Measurements from ENCODE around the gene MLF2. TPM values are rescaled to one million over a fixed set of nuclear protein-coding genes. Genes with fewer than 3 reads are reported as not detected.

MLF2 gene
- total RNA-seq, 1 experiment from 2014 or later, result 175 TPM

GRCh38 chr12:6777386-6777785 lies 24.4 kb upstream of the MLF2 start:
- no peaks in the 10 kb centered on the region for H3K36me3 ChIP-seq (ENCODE audit: control insufficient read depth, insufficient read depth, low read length)
- no peaks in the 10 kb centered on the region for H3K9me3 ChIP-seq (ENCODE audit: control insufficient read depth, insufficient read depth, low read depth, low read length)
- TF ChIP-seq POLR2AphosphoS5 (IDR thresholded peaks at IDR 0.05; ENCODE audit: low read depth, low read length) (no peak), CTCF (IDR thresholded peaks at IDR 0.05) (no peak), SIN3A (IDR thresholded peaks at IDR 0.05; ENCODE audit: borderline replicate concordance, insufficient read depth, low read depth, low read length) (no peak), REST (IDR thresholded peaks at IDR 0.05; ENCODE audit: insufficient read depth in 1 of 2, low read depth in 2 of 2, low read length in 1 of 2) (no peak), TCF7L2 (IDR thresholded peaks at IDR 0.05; ENCODE audit: low read depth, low read length) (no peak)
- ChIA-PET CTCF (no interaction called here), POLR2A (no interaction called here)
- no peaks in the 10 kb centered on the region for H3K27me3 ChIP-seq (ENCODE audit: control insufficient read depth, insufficient read depth, low read length)
- no TSS peak for BruUV-seq (replicated peaks)
- intact Hi-C loops (cut with micrococcal nuclease; ENCODE audit: unreplicated experiment) (no loop called here), in situ Hi-C loops (cut with HindIII; ENCODE audit: low pct_unique_long_range_greater_than_20kb, low sequenced_read_pairs) (no loop called here)
- peaks cover 4% of the 10 kb centered on the region; the same call in 1 of the 2 replicates for H3K4me1 ChIP-seq (ENCODE audit: control insufficient read depth, insufficient read depth, low read length)
- ATAC-seq, result no peak
- DNase-seq (ENCODE audit: low read depth, low spot score), result no peak
- H3K27ac ChIP-seq (ENCODE audit: low read length), result no peak overlapping the region
- no peak overlapping the region for H3K4me3 ChIP-seq (ENCODE audit: low read depth in 2 of 2, low read length in 2 of 2)

- no peak for TF ChIP-seq REST (IDR thresholded peaks at IDR 0.05; ENCODE audit: insufficient read depth in 1 of 2, low read depth in 2 of 2, low read length in 1 of 2)
- no peak for TF ChIP-seq POLR2AphosphoS5 (IDR thresholded peaks at IDR 0.05; ENCODE audit: low read depth, low read length)
- no peak for TF ChIP-seq TCF7L2 (IDR thresholded peaks at IDR 0.05; ENCODE audit: low read depth, low read length)
- TF ChIP-seq CTCF (IDR thresholded peaks at IDR 0.05), result no peak
- no peak for TF ChIP-seq SIN3A (IDR thresholded peaks at IDR 0.05; ENCODE audit: borderline replicate concordance, insufficient read depth, low read depth, low read length)
- H3K36me3 ChIP-seq (ENCODE audit: control insufficient read depth, insufficient read depth, low read length), result no peaks in the 10 kb centered on the region
- POLR2A ChIA-PET, result interaction anchor here (0.6 kb wide), 1 partner anchor 75 kb away, joined by 3 read pairs; no protein-coding TSS in a partner anchor
- no peak for ATAC-seq
- no peaks in the 10 kb centered on the region for H3K9me3 ChIP-seq (ENCODE audit: control insufficient read depth, insufficient read depth, low read depth, low read length)
- intact Hi-C loops (cut with micrococcal nuclease; ENCODE audit: unreplicated experiment) (no loop called here), in situ Hi-C loops (cut with HindIII; ENCODE audit: low pct_unique_long_range_greater_than_20kb, low sequenced_read_pairs) (no loop called here)
- peaks cover 16% of the 10 kb centered on the region for H3K4me1 ChIP-seq (ENCODE audit: control insufficient read depth, insufficient read depth, low read length)
- no peak overlapping the region for H3K27ac ChIP-seq (ENCODE audit: low read length)
- H3K27me3 ChIP-seq (ENCODE audit: control insufficient read depth, insufficient read depth, low read length), result no peaks in the 10 kb centered on the region
- CTCF ChIA-PET, result interaction anchor here (0.6 kb wide), 1 partner anchor 22 kb away, joined by 4 read pairs; the partner anchor contains the start of gene MLF2
- H3K4me3 ChIP-seq (ENCODE audit: low read depth in 2 of 2, low read length in 2 of 2), result no peak overlapping the region
- no TSS peak for BruUV-seq (replicated peaks)
- DNase-seq (ENCODE audit: low read depth, low spot score), result no peak
Observed at GRCh38 chr12:6775185-6776174, 22.5 kb upstream of the MLF2 start.
